Fibroblast of the conjunctiva (primary cell): ENCODE measurements around the gene TARBP1.
A peak's percentile ranks its signal among the peaks of the same experiment; 100 is the strongest.
"Not testable (repeated sequence)": the region's sequence is repeated elsewhere in the genome, so short reads cannot be mapped to it uniquely, and the experiment has no call there.

Experiments used
- DNase-seq: peaks from one replicate; pipeline ENCODE4 v3.0.0-alpha.2; 2010; ENCODE audit warnings: low read depth

Gene TARBP1, protein sequence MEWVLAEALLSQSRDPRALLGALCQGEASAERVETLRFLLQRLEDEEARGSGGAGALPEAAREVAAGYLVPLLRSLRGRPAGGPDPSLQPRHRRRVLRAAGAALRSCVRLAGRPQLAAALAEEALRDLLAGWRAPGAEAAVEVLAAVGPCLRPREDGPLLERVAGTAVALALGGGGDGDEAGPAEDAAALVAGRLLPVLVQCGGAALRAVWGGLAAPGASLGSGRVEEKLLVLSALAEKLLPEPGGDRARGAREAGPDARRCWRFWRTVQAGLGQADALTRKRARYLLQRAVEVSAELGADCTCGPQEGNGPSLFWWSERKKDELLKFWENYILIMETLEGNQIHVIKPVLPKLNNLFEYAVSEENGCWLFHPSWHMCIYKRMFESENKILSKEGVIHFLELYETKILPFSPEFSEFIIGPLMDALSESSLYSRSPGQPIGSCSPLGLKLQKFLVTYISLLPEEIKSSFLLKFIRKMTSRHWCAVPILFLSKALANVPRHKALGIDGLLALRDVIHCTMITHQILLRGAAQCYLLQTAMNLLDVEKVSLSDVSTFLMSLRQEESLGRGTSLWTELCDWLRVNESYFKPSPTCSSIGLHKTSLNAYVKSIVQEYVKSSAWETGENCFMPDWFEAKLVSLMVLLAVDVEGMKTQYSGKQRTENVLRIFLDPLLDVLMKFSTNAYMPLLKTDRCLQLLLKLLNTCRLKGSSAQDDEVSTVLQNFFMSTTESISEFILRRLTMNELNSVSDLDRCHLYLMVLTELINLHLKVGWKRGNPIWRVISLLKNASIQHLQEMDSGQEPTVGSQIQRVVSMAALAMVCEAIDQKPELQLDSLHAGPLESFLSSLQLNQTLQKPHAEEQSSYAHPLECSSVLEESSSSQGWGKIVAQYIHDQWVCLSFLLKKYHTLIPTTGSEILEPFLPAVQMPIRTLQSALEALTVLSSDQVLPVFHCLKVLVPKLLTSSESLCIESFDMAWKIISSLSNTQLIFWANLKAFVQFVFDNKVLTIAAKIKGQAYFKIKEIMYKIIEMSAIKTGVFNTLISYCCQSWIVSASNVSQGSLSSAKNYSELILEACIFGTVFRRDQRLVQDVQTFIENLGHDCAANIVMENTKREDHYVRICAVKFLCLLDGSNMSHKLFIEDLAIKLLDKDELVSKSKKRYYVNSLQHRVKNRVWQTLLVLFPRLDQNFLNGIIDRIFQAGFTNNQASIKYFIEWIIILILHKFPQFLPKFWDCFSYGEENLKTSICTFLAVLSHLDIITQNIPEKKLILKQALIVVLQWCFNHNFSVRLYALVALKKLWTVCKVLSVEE (N-terminal part only)

DNA sequence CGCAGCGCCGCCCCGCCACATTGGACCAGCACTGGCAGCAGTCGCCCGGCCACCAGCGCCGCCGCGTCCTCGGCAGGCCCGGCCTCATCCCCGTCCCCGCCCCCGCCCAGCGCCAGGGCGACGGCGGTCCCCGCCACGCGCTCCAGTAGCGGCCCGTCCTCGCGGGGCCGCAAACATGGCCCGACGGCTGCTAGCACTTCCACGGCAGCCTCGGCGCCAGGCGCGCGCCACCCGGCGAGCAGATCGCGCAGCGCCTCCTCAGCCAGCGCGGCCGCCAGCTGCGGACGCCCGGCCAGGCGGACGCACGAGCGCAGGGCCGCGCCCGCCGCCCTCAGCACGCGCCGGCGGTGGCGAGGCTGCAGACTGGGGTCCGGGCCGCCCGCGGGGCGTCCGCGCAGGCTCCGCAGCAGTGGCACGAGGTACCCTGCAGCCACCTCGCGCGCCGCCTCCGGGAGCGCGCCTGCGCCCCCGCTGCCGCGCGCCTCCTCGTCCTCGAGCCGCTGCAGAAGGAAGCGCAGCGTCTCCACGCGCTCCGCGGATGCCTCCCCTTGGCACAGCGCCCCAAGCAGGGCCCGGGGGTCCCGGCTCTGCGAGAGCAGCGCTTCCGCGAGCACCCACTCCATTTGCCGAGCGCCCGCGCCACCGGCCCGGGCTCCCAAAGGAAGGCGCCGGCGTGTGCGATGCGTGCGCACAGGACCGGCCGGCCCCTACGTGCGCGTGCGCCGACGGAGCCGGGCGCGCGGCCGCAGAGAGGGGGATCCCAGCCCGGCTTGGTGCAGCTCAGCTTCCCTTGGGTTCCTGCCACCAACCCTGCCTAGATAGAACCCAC is at the start of gene TARBP1:
Gene TARBP1, minus strand, starts transcription at position 699 of the 829 bp plus-strand sequence. Its CDS starts 76 bp downstream, at position 623.
- DNase-seq, result no peak

DNA sequence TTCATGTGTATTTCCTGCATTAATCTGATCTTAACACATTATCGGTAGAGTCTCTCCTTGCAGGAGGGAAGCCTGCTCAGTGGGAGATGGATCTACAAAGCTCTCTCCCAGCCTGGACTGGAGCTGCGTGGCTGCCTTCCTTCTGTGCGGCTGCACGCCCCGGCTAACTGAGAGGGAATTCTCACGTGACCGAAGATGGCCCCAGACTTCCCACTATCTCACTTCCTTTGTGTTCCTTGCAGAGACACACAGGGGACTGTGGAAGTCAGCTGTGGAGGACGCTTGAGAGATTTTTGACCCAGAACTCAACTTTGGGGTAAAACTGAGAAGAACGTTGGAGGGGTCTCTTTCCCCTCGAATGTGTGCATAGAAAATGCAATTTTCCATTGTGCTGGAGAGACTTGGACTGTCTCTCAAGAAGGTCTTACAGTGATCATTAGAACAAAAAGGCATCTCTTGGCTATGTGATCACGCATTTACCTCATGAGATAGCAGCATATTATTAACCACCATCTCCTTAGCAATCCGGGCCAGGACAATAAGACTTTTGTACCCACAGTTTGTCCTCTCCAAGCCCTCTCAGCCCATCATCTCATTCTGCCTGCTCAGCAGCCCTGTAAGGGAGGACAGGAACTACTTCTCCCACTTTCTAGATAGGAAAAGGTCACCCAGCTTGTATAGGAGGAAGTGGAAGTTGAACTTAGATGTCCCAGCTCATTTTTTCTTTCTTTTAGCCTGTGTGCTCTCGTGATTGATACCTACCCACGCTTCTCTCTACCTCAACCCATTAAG is 49.3 kb upstream of the TARBP1 start:
- no peak for DNase-seq

DNA sequence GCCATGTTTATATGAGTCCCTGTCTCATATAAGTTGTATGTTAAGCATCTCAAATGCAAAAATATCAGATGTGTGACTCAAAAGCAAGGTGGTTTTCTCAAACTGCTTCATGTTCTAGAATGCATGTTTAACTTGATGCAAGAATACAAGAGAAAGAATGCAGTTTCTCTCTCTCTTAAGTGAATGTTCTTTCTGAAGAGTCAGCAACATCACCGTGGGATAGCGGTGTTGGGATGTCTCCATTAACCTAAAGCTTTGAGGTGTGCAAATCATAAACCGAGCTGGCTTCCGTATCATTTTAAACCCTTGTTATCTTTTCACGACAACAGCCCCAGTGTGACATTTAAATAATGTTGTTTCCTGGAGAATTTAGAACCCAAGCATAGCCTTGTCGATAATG is 48.4 kb upstream of the TARBP1 start:
- DNase-seq, result no peak

DNA sequence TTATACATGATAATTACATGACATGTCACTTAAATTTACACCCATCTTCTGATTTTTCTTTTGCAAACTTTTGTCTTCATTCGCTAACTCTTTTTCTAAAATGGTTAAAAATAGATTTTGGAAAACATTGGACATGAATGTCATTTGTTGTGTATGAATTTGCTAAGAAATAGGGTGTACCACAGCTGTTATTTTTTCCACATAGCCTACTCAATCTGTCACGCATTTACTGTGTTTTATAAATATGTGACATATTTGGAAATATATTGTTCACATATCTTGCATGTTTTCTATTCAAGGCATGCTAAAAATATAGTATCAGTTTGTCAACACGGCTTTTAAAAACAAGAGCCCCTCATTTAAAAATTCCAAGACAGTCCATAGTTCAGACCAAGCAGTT is 47.9 kb upstream of the TARBP1 start:
- DNase-seq, result no peak

DNA sequence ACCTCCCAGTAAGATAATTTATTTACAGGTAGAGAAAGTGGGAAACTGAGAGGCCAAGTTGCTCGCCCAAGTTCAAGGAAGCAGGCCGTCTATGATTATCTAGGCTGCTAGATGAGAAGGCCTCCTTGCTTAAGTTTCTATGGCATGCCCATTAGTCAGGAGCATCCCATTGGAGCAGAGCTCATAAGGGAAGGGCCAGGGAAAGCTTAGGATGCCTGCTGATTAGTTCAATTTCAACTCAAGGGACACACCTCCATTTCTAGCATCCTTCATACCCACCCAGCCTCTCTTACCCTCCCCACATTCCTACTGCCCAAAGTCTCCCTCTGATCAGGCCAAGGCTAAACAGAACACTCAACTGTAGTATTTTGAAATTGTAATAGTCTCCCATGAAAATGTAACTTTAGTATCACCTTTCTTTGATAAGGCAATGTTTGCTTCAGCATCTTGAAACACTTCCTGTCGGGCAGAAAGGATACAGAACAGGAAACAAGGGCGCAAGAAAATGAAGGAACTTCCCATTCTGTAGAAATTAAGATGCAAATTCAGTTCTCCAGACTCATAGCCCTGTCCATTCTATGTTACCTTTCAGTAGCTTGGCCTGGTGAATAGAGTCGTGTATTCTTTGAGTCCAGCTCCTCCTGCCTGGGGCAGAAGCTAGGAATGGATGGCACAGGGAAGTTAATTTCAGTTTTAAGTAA is 46.3 kb upstream of the TARBP1 start:
- DNase-seq, result no peak

DNA sequence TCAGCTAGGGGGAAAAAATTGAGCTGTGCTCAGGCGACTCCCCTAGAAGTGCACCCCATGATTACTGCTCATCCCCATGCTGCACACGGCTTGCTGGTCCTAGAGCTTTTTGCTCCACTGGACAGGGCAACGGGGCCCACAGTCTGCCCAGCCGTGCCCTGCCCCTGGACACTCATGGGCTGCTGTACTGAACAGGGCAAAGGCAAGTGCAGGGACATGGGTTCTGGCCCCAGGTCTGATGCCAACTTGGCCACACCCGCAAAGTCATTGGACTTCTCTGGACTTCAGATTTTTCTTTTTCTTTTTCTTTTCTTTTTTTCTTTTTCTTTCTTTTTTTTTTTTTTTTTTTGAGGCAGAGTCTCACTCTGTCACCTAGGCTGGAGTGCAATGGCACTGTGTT is 42.9 kb upstream of the TARBP1 start:
- DNase-seq, result no peak

DNA sequence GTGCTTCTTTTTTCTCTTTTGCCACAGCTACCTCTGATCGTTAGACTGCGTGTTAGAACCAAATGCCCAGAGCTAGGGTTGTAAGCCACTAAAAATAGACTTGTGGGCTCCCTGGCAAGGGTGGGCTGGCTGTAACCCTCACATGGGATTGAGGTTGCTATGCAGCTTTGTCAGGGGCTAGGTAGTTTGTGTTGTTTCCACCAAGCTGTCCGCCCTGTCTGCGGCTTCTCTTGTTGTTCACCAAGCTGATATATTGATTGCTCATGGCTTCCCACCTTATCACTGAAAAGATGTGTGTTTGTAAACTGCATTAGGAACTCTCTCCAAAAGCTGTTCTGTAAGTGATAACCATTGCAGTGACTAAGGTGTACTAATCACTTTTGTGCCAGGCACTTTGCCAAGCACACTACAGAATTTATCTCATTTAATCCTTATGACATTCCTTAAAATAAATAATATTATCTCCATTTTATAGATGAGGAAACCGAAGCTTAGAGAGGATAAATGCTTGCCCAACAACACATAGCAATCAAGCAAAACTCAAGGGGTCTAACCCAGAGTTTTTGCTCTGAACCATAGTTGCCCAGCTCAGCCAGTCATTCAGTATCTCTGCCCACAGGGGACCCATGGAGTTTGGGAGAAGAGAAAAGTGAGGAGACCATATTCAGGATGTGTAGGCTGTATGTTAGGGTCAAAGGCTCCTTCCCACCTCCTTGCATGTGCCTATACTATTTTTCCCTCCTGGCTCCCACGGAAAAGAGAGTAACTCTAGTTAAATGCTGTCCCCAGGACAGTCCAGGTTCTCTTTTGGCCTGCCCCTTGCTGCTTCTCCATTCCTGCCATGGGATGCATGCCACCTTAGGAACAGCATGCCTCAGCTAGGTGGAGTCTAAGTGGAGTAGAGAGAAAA is 42.2 kb upstream of the TARBP1 start:
- no peak for DNase-seq

DNA sequence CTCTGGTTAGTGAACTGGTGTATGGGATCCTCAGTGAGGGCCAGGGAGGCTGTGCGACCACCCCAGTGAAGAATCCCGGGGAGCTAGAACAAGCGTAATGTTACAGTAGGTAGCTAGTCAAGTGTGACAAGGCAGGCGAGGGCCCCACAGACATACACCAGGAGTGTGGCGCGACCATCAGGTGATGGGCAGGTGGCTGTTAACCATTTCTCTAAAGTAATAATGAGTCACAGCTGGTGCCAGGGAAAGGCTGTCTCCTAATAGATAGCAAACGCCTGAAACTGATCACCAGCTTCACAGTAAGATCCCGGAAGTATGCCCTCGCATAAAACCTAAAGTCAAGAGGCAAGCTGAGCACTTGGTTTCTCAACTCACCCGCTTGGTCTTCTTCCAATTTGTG is 40.5 kb upstream of the TARBP1 start:
- DNase-seq, result no peak

DNA sequence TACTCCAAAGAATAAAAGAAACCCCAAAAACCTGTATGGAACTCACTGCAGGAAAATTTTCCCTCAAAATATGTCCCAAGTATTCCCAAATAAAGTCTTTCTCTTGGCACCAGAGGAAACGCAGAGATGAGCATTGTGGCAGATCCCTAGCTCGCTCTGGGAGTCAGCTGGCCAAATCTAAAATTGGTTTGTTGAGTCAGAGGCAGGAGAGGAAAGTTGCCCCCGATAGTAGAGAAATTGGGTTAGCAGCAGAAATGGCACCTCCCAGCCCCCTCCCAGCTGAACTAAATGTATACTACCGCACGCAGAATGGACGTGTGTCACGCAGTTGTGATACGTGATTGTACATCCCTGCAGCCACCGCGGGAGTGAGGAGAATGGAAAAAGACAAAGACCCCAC is 39.9 kb upstream of the TARBP1 start:
- DNase-seq, result no peak

DNA sequence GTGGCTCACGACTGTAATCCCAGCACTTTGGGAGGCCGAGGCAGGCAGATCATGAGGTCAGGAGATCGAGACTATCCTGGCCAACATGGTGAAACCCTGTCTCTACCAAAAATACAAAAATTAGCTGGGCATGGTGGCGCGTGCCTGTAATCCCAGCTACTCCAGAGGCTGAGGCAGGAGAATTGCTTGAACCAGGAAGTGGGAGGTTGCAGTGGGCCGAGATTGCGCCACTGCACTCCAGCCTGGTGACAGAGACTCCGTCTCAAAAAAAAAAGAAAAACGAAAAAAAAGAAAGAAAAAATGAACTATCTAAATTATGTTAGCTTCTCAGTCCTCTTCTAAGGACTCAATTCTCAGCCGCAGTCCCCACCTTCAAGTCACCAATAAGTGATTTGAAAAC is 39.1 kb upstream of the TARBP1 start:
- DNase-seq, result not testable (repeated sequence)

DNA sequence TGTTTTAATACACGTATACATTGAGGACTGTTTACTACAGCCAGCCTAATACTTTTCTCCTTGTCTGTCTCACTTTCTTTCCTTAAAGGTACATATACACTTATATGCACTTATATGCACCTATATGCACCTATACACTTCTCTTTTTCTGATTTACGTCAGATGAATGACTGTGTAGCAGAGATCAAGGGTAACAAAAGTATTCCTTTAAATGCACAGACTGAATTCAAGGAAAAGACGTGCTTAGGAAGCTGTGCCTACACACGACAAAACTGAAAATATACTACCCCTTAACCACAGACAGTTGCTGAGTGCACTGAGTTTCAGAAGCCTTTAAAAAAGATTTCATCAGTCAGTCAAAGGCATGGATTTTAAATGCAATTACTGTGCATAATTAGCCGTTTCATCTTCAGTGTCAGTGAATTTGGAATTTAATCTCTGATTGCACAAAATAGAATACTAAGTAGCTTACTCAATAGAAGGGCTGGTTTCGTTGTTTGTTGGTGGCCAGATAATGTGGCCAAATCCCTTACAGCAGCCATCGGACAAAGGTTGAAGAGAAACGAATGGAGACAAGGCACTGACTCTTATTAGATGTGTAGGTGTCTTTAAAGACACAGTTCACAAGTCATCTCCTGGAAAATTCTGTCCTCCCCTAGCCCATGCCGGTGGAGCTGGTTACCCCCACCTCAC is 38.3 kb upstream of the TARBP1 start:
- DNase-seq, result no peak

DNA sequence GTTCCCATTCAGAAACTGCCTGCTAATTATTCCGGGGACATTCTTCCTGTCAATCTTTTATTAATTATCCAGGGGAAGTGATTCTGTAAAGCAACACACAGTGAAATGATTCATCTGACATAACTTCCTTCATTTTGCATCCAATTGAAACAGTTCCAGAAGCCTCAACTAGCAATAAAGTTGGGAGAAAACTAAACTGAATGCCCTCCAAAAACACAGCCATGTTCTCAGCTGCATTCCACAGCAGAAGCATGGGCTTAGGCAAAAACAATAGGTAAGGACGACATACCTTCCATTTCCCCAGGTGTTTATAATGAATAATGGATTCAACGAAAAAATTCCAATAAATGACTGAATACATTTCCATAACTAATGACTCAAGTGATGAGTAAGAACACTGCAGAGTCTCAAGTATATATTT is 36.9 kb upstream of the TARBP1 start:
- no peak for DNase-seq

DNA sequence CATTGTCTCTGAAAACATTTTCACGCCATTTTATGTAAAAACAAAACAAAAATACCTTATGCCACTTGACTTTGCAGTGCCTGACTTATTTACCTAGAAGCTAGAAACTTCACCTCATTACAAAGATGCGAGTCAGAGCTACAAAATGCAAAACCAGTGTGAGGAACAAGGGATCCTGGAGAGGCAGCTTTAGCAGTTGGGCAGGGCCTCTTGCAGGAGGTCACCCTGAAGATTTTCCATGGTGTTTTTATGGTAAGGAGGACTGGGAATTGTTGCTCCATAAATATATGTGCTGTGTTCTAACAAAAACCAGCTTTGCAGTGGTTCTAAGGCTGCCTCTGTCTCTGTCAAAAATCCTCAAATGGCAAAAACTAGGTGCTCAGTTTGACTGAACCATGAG is 36.4 kb upstream of the TARBP1 start:
- DNase-seq, result no peak

DNA sequence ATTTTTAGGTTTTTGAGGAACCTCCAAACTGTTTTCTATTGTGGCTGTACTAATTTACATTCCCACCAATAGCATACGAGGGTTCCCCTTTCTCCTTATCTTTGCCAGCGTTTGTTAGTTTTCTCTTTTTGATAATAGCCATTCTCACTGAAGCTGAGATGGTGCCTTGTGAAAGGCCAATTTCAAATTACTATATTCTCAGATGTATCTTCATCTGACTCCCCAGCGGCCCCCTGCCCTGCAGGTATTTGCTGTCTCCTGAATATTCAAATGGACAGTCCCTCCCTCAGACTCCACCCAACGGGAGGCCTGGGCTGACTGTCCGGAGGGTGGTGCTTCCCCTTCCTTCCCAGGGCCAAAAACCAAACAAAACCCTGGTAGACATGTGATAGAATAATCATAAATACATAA is 33.5 kb upstream of the TARBP1 start:
- no peak for DNase-seq

DNA sequence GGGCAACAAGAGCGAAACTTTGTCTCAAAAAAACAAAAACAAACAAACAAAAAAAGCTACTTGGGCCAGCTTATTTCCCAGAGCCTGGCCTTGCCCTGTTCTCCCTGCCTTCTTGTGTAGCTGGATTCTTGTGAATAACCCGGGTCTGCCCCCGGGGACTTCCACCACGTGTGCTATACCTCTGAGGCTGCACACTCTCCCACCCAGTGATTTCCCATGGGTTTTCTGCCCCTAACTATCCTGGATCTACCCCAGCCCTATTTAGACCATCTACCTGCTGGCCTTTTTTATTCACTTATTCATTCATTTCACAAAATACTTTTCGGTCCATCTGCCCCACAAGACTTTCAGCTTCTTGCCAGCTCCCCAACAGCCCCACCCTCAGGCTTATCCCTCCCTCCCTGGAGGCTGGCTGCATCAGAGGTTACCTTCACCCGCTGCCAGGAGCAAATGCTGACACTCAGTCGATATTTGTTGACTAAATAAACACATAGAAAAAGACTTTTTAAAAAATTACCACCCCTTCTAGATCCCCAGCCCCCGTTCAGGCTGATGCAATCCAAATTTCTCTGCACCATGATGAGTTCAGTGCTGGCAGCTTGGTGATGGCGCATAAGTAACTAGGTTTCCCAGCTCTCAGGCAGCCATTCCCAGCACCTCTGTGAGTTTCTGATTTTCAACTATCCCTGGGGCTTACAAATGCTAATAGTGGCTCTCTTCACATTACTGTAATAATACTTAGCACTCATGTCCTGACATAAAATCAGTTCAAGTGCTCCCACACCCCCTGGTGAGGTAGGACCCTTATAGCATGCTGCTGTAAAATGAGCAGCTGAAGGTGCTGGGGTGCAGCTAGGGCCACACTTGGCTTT is 30.7 kb upstream of the TARBP1 start:
- DNase-seq, result peak; percentile 67

DNA sequence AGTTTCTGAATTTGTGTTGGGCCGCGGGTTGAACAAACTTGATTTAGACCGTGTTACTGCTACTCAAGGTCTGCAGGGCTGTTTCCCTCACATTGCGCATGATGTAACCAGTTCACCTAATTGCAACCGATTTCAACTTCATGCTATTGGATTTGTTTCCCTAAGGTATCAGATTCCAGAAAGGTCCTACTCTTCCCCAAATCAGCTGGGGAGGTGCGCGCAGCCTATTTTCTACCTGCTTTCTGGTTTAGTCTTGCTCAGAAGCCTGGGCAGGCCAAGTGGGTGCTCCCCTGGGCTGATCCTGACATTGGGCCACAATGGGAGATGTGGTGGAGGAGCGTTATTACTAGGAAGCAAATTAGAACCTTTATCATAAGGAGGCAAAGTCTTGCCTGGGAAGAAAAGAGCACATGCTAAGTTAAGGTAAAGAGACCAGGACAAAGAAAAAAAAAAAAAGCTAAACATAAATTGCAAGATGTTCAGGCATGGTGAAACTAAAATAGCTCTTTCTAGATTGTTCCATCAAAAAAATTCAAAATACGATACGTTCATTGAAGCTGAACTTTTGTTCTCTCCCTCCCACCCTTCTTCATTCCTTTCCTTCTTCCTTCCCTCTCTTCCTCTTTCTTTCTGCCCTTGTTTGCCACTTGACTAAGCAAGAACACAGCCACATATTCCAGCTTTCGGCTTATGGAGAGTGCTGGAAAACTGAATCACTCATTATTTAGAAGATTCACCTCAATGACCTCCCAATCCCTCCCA is 28.8 kb upstream of the TARBP1 start:
- DNase-seq, result no peak
